ENCODE results near the gene OR10A4. TPM values are rescaled to one million over a fixed set of nuclear protein-coding genes. Genes with fewer than 3 reads are reported as not detected.

OR10A4 gene, protein sequence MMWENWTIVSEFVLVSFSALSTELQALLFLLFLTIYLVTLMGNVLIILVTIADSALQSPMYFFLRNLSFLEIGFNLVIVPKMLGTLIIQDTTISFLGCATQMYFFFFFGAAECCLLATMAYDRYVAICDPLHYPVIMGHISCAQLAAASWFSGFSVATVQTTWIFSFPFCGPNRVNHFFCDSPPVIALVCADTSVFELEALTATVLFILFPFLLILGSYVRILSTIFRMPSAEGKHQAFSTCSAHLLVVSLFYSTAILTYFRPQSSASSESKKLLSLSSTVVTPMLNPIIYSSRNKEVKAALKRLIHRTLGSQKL
- total RNA-seq (not detected), polyA plus RNA-seq (not detected)

DNA sequence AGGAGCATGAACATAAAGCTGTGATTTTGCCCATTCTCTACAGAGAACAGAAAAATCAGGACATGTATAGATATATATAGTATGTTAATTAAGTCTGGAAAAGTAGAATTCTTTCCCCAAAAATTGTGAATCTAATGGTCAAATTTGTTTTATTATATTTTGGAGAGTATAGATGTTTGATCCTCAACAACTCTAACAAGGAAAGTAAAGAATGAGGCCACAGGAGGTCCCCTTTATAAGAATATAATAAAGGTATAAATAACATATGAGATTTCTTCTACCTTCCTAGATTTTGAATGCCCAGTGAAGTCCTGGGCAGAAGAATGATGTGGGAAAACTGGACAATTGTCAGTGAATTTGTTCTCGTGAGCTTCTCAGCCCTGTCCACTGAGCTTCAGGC, at the start of gene OR10A4:
Gene OR10A4 (plus strand): TSS at position 301 of the 400 bp plus-strand sequence. CDS start 23 bp downstream, at position 324.
- DNase-seq (no peak), FAIRE-seq (no peak), ATAC-seq (no peak)
- intact Hi-C loops (cut with DNase I): no loop called here
- H3K36me3 ChIP-seq: no peaks in the 10 kb centered on the region
- no peaks in the 10 kb centered on the region for H3K27me3 ChIP-seq
- H3K4me1 ChIP-seq: no peaks in the 10 kb centered on the region
- no peak within 1 kb of the TSS for H3K4me3 ChIP-seq
- no peak within 1 kb of the TSS for H3K27ac ChIP-seq
- no peak for TF ChIP-seq CTCF (IDR thresholded peaks at IDR 0.05)
- 69 to 83% methylated on average over 1 of the region's 1 CpG for WGBS, 2 donors
- H3K9me3 ChIP-seq: no peaks in the 10 kb centered on the region

DNA sequence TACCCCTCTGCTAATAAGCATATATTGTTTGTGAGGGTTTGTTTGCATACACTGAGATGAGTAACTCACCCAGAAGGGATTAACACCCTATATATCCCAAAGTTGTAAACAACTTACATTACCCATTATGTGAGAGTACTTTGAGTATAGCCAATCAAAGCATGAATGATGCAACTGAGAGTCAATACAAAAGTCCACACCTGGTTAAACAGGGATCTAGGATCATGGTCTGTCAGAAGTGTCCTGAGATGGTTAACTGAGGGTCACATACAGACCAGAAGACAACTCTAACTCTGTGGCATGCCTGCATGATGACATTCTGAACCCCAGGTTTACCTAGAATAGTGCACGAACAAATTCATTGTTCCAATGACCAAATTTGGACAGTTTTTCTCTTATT, 48.3 kb upstream of the OR10A4 start:
- DNase-seq: no peak
- Histone ChIP-seq H3K36me3 (no peaks in the 10 kb centered on the region), H3K9me3 (no peaks in the 10 kb centered on the region), H3K4me3 (no peak overlapping the region), H3K27me3 (no peaks in the 10 kb centered on the region), H3K27ac (no peak overlapping the region), H3K4me1 (no peaks in the 10 kb centered on the region)
- intact Hi-C loops (cut with DNase I): no loop called here
- 63 to 73% methylated on average over 1 of the region's 1 CpG for whole genome bisulfite sequencing, 2 donors
- ATAC-seq: no peak
- no peak for FAIRE-seq
- TF ChIP-seq CTCF (IDR thresholded peaks at IDR 0.05): no peak

DNA sequence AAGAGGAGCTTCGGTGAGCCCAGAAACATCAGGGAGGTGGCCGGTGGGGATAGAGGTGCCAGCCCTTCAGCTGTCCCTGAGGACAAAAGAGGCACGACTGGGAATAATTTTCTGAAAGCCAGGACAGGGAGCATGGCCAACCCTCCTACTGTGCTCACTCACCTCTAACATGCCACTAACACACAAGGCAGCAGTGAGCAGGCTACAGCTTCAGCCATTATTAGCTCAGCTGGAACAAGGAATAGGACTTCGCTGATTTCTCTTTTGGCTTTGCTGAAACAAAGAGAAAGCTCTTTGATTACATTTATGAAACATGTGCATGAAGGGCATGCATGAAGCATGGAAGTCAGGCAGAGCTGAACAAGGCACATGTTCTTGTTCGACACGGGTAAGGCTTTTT, 43.1 kb upstream of the OR10A4 start:
- DNase-seq (no peak), ATAC-seq (no peak), FAIRE-seq (no peak)
- no peak overlapping the region for H3K4me3 ChIP-seq
- no peaks in the 10 kb centered on the region for H3K9me3 ChIP-seq
- H3K27ac ChIP-seq: no peak overlapping the region
- H3K36me3 ChIP-seq: no peaks in the 10 kb centered on the region
- TF ChIP-seq CTCF (IDR thresholded peaks at IDR 0.05): no peak
- intact Hi-C loops (cut with DNase I): no loop called here
- WGBS, 2 donors: 68 to 76% methylated on average over 6 of the region's 6 CpGs
- no peaks in the 10 kb centered on the region for H3K27me3 ChIP-seq
- H3K4me1 ChIP-seq: no peaks in the 10 kb centered on the region

DNA sequence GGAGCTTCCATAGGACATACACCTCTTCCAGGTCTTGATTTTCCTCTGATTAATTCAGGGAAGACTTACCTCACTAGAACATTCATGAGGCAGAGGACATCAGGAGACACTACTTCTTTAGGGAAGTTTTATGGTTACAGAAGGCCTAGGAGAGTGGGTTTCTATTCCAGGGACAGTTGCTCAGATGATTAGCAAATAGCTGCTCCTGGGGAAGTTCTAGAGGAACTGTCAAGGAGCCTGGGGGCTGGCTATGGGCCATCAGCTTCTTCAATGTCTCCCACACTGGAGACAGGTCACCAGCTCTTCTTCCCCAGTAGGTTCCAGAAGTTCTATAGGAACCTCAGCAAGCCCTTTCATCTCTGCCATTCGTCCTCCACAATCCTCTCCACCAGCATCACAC, 42.4 kb upstream of the OR10A4 start:
- Histone ChIP-seq H3K27ac (no peak overlapping the region), H3K4me1 (no peaks in the 10 kb centered on the region), H3K27me3 (no peaks in the 10 kb centered on the region), H3K36me3 (no peaks in the 10 kb centered on the region), H3K4me3 (no peak overlapping the region), H3K9me3 (no peaks in the 10 kb centered on the region)
- DNase-seq (no peak), FAIRE-seq (no peak), ATAC-seq (no peak)
- no peak for TF ChIP-seq CTCF (IDR thresholded peaks at IDR 0.05)
- intact Hi-C loops (cut with DNase I): no loop called here
- WGBS, 2 donors: 61 to 75% methylated on average over 1 of the region's 1 CpG

- H3K27ac ChIP-seq: no peak overlapping the region
- ATAC-seq (no peak), DNase-seq (no peak), FAIRE-seq (no peak)
- TF ChIP-seq CTCF (IDR thresholded peaks at IDR 0.05): no peak
- no peaks in the 10 kb centered on the region for H3K36me3 ChIP-seq
- intact Hi-C loops (cut with DNase I): no loop called here
- H3K27me3 ChIP-seq: no peaks in the 10 kb centered on the region
- H3K9me3 ChIP-seq: no peaks in the 10 kb centered on the region
- H3K4me3 ChIP-seq: no peak overlapping the region
- H3K4me1 ChIP-seq: no peaks in the 10 kb centered on the region
Observed at GRCh38 chr11:6841694-6842093, 34.7 kb upstream of the OR10A4 start.
